PC-9 (cell line): Measurements from ENCODE around the gene IGLL5. TPM values are rescaled to one million over a fixed set of nuclear protein-coding genes. Genes with fewer than 3 reads are reported as not detected.
A peak's percentile ranks its signal among the peaks of the same experiment; 100 is the strongest.

ENCODE experiments used
- BruUV-seq: library from RNA; stranded (reverse); fragments of 400-500 nt; replicated peaks from 2 replicates; lab custom pipeline; 2021; lab: Mats Ljungman, UMichigan
- CTCF ChIA-PET: fragments of 300-600 bp; sonication (Branson Sonifier 250); formaldehyde crosslinking; loops from one replicate; lab custom pipeline; 2022; ENCODE audit warnings: antibody characterized with exemption; lab: Charles Lee
- POLR2A ChIA-PET: fragments of 300-600 bp; sonication (Branson Sonifier 250); formaldehyde crosslinking; loops from one replicate; lab custom pipeline; 2022; ENCODE audit warnings: antibody characterized with exemption; ENCODE audit not compliant: unreplicated experiment; lab: Charles Lee
- DNase-seq, 2 experiments: peaks; one replicate each; pipeline versions ENCODE4 v3.0.0 to v3.0.0-alpha.2; 2015 to 2022; ENCODE audit warnings: mixed read lengths in 1 of 2
- H2AFZ ChIP-seq: fragments of 200-600 bp; sonication (generic); 2 replicates; pipeline ENCODE4 v1.8.1; 2017; ENCODE audit warnings: antibody characterized with exemption
- H3F3A ChIP-seq: fragments of 200-600 bp; sonication (generic); 2 replicates; pipeline ENCODE4 v1.8.1; 2017; ENCODE audit warnings: antibody characterized with exemption, mild to moderate bottlenecking, low read depth; ENCODE audit not compliant: insufficient read depth
- H3K27ac ChIP-seq: fragments of 200-600 bp; sonication (generic); 2 replicates; pipeline ENCODE4 v1.6.1; 2016; ENCODE audit warnings: mixed run types
- H3K27me3 ChIP-seq: fragments of 200-600 bp; sonication (generic); 2 replicates; pipeline ENCODE4 v1.6.1; 2016; ENCODE audit warnings: low read depth, mixed run types; ENCODE audit not compliant: insufficient read depth
- H3K36me3 ChIP-seq: fragments of 200-600 bp; sonication (generic); 2 replicates; pipeline ENCODE4 v1.6.1; 2016; ENCODE audit warnings: low read depth, mixed run types
- H3K4me1 ChIP-seq: fragments of 200-600 bp; sonication (generic); replicated peaks from 2 replicates; pipeline ENCODE4 v1.6.1; 2016; ENCODE audit warnings: mixed run types; ENCODE audit not compliant: insufficient read depth
- H3K4me2 ChIP-seq: fragments of 200-600 bp; sonication (generic); 2 replicates; pipeline ENCODE4 v1.6.1; 2017; ENCODE audit warnings: mixed run types
- H3K4me3 ChIP-seq: fragments of 200-600 bp; sonication (generic); 2 replicates; pipeline ENCODE4 v1.6.1; 2016; ENCODE audit warnings: mixed run types
- H3K79me2 ChIP-seq: fragments of 200-600 bp; sonication (generic); 2 replicates; pipeline ENCODE4 v1.6.1; 2017; ENCODE audit warnings: low read depth, mixed run types
- H3K9me2 ChIP-seq: fragments of 200-600 bp; sonication (generic); 2 replicates; pipeline ENCODE4 v1.8.1; 2017; ENCODE audit warnings: mild to moderate bottlenecking; ENCODE audit not compliant: insufficient read depth
- H3K9me3 ChIP-seq: fragments of 200-600 bp; sonication (generic); 2 replicates; pipeline ENCODE4 v1.8.1; 2016; ENCODE audit warnings: low read depth; ENCODE audit not compliant: insufficient read depth
- H4K20me1 ChIP-seq: fragments of 200-600 bp; sonication (generic); 2 replicates; pipeline ENCODE4 v1.8.1; 2017; ENCODE audit not compliant: insufficient read depth
- EZH2 ChIP-seq: fragments of 200-600 bp; sonication (generic); IDR thresholded peaks from 2 replicates; pipeline ENCODE4 v1.8.0; 2017; ENCODE audit warnings: antibody characterized with exemption, low read depth
- intact Hi-C: fragments of 100-400 bp; cut with micrococcal nuclease; formaldehyde crosslinking; loops from one replicate; pipeline ENCODE4 v1.10.0; 2022; ENCODE audit not compliant: unreplicated experiment
- total RNA-seq: library from RNA; stranded (reverse); gene quantifications from 2 replicates; pipeline ENCODE4 v1.2.3, GENCODE V29; 2021
- TF ChIP-seq, protein P1 (sequence below): fragments of 200-600 bp; sonication (generic); conservative IDR thresholded peaks from 2 replicates; pipeline ENCODE4 v1.6.1; 2017; ENCODE audit warnings: mixed run types, antibody characterized with exemption, mild to moderate bottlenecking, moderate library complexity

IGLL5 gene
- total RNA-seq, 1 experiment from 2014 or later, result not detected

DNA sequence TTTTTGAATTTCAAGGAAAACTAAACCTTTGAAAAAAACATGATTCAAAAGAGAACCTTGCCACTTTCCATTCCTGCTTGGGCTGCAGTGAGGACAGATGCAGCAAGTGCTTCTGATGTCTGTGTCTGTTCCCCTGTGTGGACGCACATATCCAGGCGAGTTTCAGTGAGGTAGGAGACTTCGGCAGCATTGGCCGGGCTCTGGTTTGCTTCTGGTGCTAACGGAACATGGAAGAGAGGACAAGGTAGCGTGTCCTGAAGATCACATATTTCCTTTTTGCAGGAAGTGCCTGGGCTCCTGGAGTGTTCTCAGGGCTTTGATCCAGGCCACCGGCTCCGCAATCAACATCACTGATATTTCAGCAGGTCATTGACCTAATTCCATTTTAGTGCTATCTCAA lies 33.1 kb upstream of the IGLL5 start:
- no TSS peak for BruUV-seq
- POLR2A ChIA-PET, result no interaction called here
- Histone ChIP-seq H3K27ac (no peak overlapping the region), H2AFZ (no peak overlapping the region), H3K4me1 (no peaks in the 10 kb centered on the region), H3K36me3 (no peaks in the 10 kb centered on the region), H3K9me2 (no peaks in the 10 kb centered on the region), H3K4me3 (no peak overlapping the region), H4K20me1 (no peaks in the 10 kb centered on the region), H3K79me2 (no peaks in the 10 kb centered on the region), H3F3A (no peaks in the 10 kb centered on the region), H3K4me2 (no peak overlapping the region), H3K27me3 (peaks cover 67% of the 10 kb centered on the region), H3K9me3 (no peaks in the 10 kb centered on the region)
- intact Hi-C loops, result no loop called here
- CTCF ChIA-PET, result no interaction called here
- no peak for TF ChIP-seq EZH2
- TF ChIP-seq, protein P1, sequence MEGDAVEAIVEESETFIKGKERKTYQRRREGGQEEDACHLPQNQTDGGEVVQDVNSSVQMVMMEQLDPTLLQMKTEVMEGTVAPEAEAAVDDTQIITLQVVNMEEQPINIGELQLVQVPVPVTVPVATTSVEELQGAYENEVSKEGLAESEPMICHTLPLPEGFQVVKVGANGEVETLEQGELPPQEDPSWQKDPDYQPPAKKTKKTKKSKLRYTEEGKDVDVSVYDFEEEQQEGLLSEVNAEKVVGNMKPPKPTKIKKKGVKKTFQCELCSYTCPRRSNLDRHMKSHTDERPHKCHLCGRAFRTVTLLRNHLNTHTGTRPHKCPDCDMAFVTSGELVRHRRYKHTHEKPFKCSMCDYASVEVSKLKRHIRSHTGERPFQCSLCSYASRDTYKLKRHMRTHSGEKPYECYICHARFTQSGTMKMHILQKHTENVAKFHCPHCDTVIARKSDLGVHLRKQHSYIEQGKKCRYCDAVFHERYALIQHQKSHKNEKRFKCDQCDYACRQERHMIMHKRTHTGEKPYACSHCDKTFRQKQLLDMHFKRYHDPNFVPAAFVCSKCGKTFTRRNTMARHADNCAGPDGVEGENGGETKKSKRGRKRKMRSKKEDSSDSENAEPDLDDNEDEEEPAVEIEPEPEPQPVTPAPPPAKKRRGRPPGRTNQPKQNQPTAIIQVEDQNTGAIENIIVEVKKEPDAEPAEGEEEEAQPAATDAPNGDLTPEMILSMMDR, result no peak
- DNase-seq, result no peak

DNA sequence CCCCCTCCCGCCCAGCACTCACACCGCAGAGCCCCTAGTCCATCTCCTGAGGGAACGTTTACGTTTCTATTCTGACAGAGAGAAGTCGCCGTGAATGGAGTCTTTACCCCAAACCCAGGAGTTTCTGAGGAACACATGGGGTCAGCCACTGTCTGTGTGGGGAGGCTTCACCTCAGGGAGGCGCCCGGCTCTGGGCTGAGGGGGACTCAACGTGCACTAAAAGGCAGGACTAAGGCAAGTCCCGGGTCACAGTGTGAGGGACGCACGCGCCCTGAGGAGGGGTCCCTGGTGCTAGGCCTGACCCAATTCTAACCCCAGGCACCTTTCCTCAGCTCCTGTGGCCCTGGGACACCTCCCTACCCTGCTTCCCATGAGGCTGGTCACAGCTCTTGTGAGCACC lies 32.5 kb upstream of the IGLL5 start:
- no peaks in the 10 kb centered on the region for H3K79me2 ChIP-seq
- no peak overlapping the region for H2AFZ ChIP-seq
- no peak overlapping the region for H3K27ac ChIP-seq
- no peaks in the 10 kb centered on the region for H3K9me2 ChIP-seq
- no peaks in the 10 kb centered on the region for H3K4me1 ChIP-seq
- H3K36me3 ChIP-seq, result no peaks in the 10 kb centered on the region
- no peak for TF ChIP-seq EZH2
- ChIA-PET CTCF (interaction anchor here (0.6 kb wide), 1 partner anchor 1962 kb away, joined by 3 read pairs; no protein-coding TSS in a partner anchor), POLR2A (no interaction called here)
- no TSS peak for BruUV-seq
- no peaks in the 10 kb centered on the region for H3K9me3 ChIP-seq
- no peak overlapping the region for H3K4me3 ChIP-seq
- DNase-seq, result no peak
- no peak overlapping the region for H3K4me2 ChIP-seq
- peaks cover 73% of the 10 kb centered on the region for H3K27me3 ChIP-seq
- no peaks in the 10 kb centered on the region for H4K20me1 ChIP-seq
- no peaks in the 10 kb centered on the region for H3F3A ChIP-seq
- intact Hi-C loops, result no loop called here

GRCh38 chr22:22855617-22856308 lies 31.9 kb upstream of the IGLL5 start:
- intact Hi-C loops, result no loop called here
- ChIA-PET CTCF (interaction anchor here (0.6 kb wide), 1 partner anchor 1961 kb away, joined by 3 read pairs; no protein-coding TSS in a partner anchor), POLR2A (no interaction called here)
- no peak for TF ChIP-seq EZH2
- TF ChIP-seq, protein P1, result peak; percentile 55; the same call in 1 of the 2 replicates
- H4K20me1 ChIP-seq, result no peaks in the 10 kb centered on the region
- no peak overlapping the region for H3K27ac ChIP-seq
- H3K27me3 ChIP-seq, result peaks cover 80% of the 10 kb centered on the region
- no peaks in the 10 kb centered on the region for H3K9me2 ChIP-seq
- H3F3A ChIP-seq, result no peaks in the 10 kb centered on the region
- no peaks in the 10 kb centered on the region for H3K9me3 ChIP-seq
- no peak overlapping the region for H3K4me2 ChIP-seq
- H3K79me2 ChIP-seq, result no peaks in the 10 kb centered on the region
- H3K36me3 ChIP-seq, result no peaks in the 10 kb centered on the region
- H2AFZ ChIP-seq, result no peak overlapping the region
- BruUV-seq, result no TSS peak
- DNase-seq, result no peak
- H3K4me3 ChIP-seq, result no peak overlapping the region
- no peaks in the 10 kb centered on the region for H3K4me1 ChIP-seq
